Measurements from ENCODE around the gene NFATC3.
A peak's percentile ranks its signal among the peaks of the same experiment; 100 is the strongest.

The NFATC3 gene

GRCh38 chr16:68085259-68086071 lies at the start of gene NFATC3:
NFATC3 (plus strand) TSS chr16:68085370; CDS start chr16:68085682, 312 bp downstream.
- peak; percentile 92 for DNase-seq

- no peak for DNase-seq
Measured at GRCh38 chr16:68037841-68038597, 47.2 kb upstream of the NFATC3 start.

- peak; percentile 8 for DNase-seq
Measured at GRCh38 chr16:68040506-68041288, 44.5 kb upstream of the NFATC3 start.

GRCh38 chr16:68041783-68042182 lies 43.4 kb upstream of the NFATC3 start:
- peak; percentile 78 for DNase-seq

GRCh38 chr16:68046106-68046505 lies 39.1 kb upstream of the NFATC3 start:
- DNase-seq: no peak

GRCh38 chr16:68047987-68048386 lies 37.2 kb upstream of the NFATC3 start:
- no peak for DNase-seq

- DNase-seq: no peak
Measured at GRCh38 chr16:68049449-68049848, 35.7 kb upstream of the NFATC3 start.

- no peak for DNase-seq
Measured at GRCh38 chr16:68055395-68055794, 29.8 kb upstream of the NFATC3 start.

- no peak for DNase-seq
Measured at GRCh38 chr16:68059804-68060203, 25.4 kb upstream of the NFATC3 start.

GRCh38 chr16:68061396-68061795 lies 23.8 kb upstream of the NFATC3 start:
- no peak for DNase-seq

- DNase-seq: no peak
Measured at GRCh38 chr16:68062910-68063393, 22.2 kb upstream of the NFATC3 start.

- peak; percentile 53 for DNase-seq
Measured at GRCh38 chr16:68064791-68065365, 20.3 kb upstream of the NFATC3 start.

- no peak for DNase-seq
Measured at GRCh38 chr16:68065716-68066305, 19.4 kb upstream of the NFATC3 start.

- DNase-seq: no peak
Measured at GRCh38 chr16:68066763-68067162, 18.4 kb upstream of the NFATC3 start.

GRCh38 chr16:68068926-68069325 lies 16.2 kb upstream of the NFATC3 start:
- no peak for DNase-seq

- no peak for DNase-seq
Measured at GRCh38 chr16:68069511-68070248, 15.5 kb upstream of the NFATC3 start.

- no peak for DNase-seq
Measured at GRCh38 chr16:68070249-68070730, 14.9 kb upstream of the NFATC3 start.

- no peak for DNase-seq
Measured at GRCh38 chr16:68070806-68071517, 14.2 kb upstream of the NFATC3 start.

GRCh38 chr16:68071518-68071901 lies 13.7 kb upstream of the NFATC3 start:
- no peak for DNase-seq

GRCh38 chr16:68072038-68072695 lies 13.0 kb upstream of the NFATC3 start:
- no peak for DNase-seq

Measured in GF-D8 (cell line).